Glutamatergic neuron (in vitro differentiated cells): ENCODE data around the gene GPX7. TPM values are rescaled to one million over a fixed set of nuclear protein-coding genes. Genes with fewer than 3 reads are reported as not detected.

ENCODE experiments used
- DNase-seq: peaks from one replicate; pipeline ENCODE4 v3.0.0; 2022
- H3K27ac Mint-ChIP-seq: one replicate; pipeline ENCODE4 v1.8.0; 2020; ENCODE audit warnings: mild to moderate bottlenecking, mixed read lengths, inconsistent platforms; ENCODE audit not compliant: unreplicated experiment
- H3K27me3 Mint-ChIP-seq: one replicate; pipeline ENCODE4 v1.8.0; 2020; ENCODE audit warnings: mild to moderate bottlenecking, moderate library complexity, mixed read lengths, inconsistent platforms; ENCODE audit not compliant: unreplicated experiment
- H3K36me3 Mint-ChIP-seq: one replicate; pipeline ENCODE4 v1.8.0; 2020; ENCODE audit warnings: mild to moderate bottlenecking, mixed read lengths, inconsistent platforms; ENCODE audit not compliant: unreplicated experiment
- H3K4me1 Mint-ChIP-seq: one replicate; pipeline ENCODE4 v1.8.0; 2020; ENCODE audit warnings: mild to moderate bottlenecking, low read depth, mixed read lengths, inconsistent platforms; ENCODE audit not compliant: unreplicated experiment
- H3K4me3 Mint-ChIP-seq: one replicate; pipeline ENCODE4 v1.8.0; 2020; ENCODE audit warnings: mild to moderate bottlenecking, mixed read lengths, inconsistent platforms; ENCODE audit not compliant: unreplicated experiment
- H3K9me3 Mint-ChIP-seq: one replicate; pipeline ENCODE4 v1.8.0; 2020; ENCODE audit warnings: mild to moderate bottlenecking, moderate library complexity, mixed read lengths, inconsistent platforms; ENCODE audit not compliant: unreplicated experiment
- total RNA-seq: library from RNA; stranded (reverse); fragmentation: NEBNext Ultra II Directional; extraction: Animal tissue kit (Norgen Biotek cat#: 25700); gene quantifications from one replicate; pipeline ENCODE4 v1.2.1, GENCODE V29; 2021; ENCODE audit not compliant: unreplicated experiment
- TF ChIP-seq, protein P1 (sequence below): fragments of 200-600 bp; sonication (generic); IDR thresholded peaks from one replicate; pipeline ENCODE4 v1.5.0; 2021; ENCODE audit not compliant: partially characterized antibody, unreplicated experiment

The GPX7 gene
- total RNA-seq, 1 donor from 2014 or later = 3.5 TPM

DNA sequence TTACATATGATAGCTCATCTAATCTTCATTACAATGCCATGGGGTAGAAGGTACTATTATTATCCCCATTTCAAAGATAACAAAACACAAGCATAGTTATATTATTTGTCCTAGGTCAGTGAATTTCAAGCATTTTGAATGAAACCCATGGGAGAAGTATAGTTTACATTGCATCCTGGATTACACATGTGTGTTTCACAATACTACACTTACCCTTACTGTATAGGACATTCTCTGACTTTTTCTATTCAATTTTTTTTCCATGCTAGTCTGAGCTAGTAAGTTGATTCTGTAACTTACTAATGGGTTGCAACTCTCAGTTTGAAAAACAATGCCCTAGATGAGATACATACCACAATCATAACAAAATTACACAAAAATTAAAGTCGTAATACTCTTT, 8.7 kb upstream of the GPX7 start:
- no peak for DNase-seq
- Mint-ChIP-seq H3K9me3 (no peaks in the 10 kb centered on the region), H3K27ac (no peak overlapping the region), H3K4me1 (peaks cover 4% of the 10 kb centered on the region), H3K36me3 (no peaks in the 10 kb centered on the region), H3K27me3 (no peaks in the 10 kb centered on the region), H3K4me3 (no peak overlapping the region)
- TF ChIP-seq, protein P1, sequence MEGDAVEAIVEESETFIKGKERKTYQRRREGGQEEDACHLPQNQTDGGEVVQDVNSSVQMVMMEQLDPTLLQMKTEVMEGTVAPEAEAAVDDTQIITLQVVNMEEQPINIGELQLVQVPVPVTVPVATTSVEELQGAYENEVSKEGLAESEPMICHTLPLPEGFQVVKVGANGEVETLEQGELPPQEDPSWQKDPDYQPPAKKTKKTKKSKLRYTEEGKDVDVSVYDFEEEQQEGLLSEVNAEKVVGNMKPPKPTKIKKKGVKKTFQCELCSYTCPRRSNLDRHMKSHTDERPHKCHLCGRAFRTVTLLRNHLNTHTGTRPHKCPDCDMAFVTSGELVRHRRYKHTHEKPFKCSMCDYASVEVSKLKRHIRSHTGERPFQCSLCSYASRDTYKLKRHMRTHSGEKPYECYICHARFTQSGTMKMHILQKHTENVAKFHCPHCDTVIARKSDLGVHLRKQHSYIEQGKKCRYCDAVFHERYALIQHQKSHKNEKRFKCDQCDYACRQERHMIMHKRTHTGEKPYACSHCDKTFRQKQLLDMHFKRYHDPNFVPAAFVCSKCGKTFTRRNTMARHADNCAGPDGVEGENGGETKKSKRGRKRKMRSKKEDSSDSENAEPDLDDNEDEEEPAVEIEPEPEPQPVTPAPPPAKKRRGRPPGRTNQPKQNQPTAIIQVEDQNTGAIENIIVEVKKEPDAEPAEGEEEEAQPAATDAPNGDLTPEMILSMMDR = no peak

DNA sequence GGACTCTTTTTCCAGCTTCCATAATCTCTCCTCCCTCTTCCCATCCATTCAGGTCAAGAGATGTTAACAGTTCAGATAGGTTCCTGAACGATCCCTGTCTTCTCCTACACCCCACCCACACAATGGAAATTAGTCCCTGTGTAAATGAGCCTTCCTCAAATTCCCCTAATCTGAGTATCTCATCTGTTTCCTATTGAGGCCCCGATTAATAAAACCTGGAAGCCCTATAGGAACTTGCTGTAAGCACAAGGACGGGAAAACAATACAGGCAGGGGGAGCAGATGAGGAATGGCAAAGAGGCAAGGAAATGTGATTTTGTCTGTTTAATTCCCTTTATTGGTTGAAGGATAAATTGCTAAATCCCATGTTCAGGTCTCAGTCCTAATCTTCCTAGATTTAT, 7.1 kb upstream of the GPX7 start:
- H3K36me3 Mint-ChIP-seq = no peaks in the 10 kb centered on the region
- H3K4me3 Mint-ChIP-seq = no peak overlapping the region
- peaks cover 1% of the 10 kb centered on the region for H3K4me1 Mint-ChIP-seq
- H3K9me3 Mint-ChIP-seq = peaks cover 2% of the 10 kb centered on the region
- H3K27me3 Mint-ChIP-seq = peaks cover 4% of the 10 kb centered on the region
- TF ChIP-seq, protein P1 = no peak
- DNase-seq = no peak
- no peak overlapping the region for H3K27ac Mint-ChIP-seq

DNA sequence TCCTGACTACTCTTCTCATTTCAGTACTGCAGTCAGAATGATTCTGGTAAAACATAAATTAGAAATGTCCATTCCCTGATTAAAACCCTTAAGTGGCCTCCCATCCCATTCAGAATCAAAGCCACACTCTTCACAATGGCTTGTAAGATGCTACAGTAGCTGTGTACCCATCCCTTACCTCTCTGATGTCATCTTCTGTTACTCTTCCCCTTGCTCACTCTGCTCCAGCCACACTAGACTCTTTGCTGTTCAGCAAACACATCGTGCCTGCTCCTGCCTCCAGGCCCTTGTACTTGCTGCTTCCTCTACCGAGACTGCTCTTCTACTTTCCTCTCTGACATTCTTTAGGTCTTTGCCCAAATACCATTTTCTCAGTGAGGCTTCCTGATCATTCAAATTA, 4.3 kb upstream of the GPX7 start:
- Mint-ChIP-seq H3K4me1 (no peaks in the 10 kb centered on the region), H3K36me3 (no peaks in the 10 kb centered on the region), H3K9me3 (peaks cover 2% of the 10 kb centered on the region), H3K27me3 (peaks cover 16% of the 10 kb centered on the region), H3K27ac (no peak overlapping the region), H3K4me3 (no peak overlapping the region)
- TF ChIP-seq, protein P1 = no peak
- no peak for DNase-seq

DNA sequence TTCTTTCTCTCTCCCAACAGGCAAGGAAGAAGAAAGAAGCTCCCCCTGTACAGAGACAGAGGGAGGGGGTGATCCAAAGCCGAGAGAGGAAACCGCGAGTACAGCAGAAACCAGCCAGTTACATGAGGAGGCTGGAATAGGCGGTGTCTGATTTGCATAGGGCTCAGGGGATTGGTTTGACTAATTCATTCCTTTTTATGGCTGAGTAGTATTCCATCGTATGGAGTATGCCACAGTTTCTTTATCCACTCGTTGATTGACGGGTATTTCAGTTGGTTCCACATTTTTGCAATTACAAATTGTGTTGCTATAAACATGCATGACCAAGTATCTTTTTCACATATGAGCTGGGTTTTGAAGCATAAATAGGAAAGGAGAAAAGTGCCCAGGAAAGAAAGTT, 3.4 kb upstream of the GPX7 start:
- Mint-ChIP-seq H3K4me1 (no peaks in the 10 kb centered on the region), H3K9me3 (peaks cover 2% of the 10 kb centered on the region), H3K36me3 (no peaks in the 10 kb centered on the region), H3K4me3 (no peak overlapping the region), H3K27me3 (peaks cover 17% of the 10 kb centered on the region), H3K27ac (peak overlapping the region; percentile 15)
- no peak for DNase-seq
- TF ChIP-seq, protein P1 = no peak

DNA sequence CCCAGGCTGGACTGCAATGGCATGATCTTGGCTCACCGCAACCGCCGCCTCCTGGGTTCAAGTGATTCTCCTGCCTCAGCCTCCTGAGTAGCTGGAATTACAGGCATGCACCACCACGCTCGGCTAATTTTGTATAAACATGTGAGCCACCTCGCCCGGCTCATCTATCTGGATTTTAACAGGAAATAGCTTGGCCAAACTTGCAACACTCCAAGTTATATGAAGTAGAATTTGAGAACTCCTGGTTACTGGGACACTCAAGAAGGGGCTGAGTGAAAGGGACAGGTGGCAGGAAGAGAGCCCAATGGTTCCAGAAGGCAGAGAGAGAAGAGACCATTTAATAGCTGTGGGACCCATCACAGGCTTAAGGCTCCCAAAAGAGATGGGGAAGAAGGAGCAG, 2.9 kb upstream of the GPX7 start:
- Mint-ChIP-seq H3K27me3 (peaks cover 17% of the 10 kb centered on the region), H3K9me3 (peaks cover 2% of the 10 kb centered on the region), H3K27ac (no peak overlapping the region), H3K4me1 (no peaks in the 10 kb centered on the region), H3K36me3 (no peaks in the 10 kb centered on the region), H3K4me3 (no peak overlapping the region)
- TF ChIP-seq, protein P1 = no peak
- no peak for DNase-seq
